GM18873 (cell line): ENCODE measurements around the gene TRIM10.

Experiments
- ATAC-seq: cut with Tn5 transposase; IDR thresholded peaks from one replicate; pipeline ENCODE4 v1.9.1; 2021; ENCODE audit warnings: mild to moderate bottlenecking, moderate library complexity, moderate number of reproducible peaks; ENCODE audit not compliant: unreplicated experiment, low FRiP score

Gene TRIM10

GRCh38 chr6:30160785-30161531 is at the start of gene TRIM10:
TSS of gene TRIM10 (minus strand) at chr6:30161211. CDS start at chr6:30160858, 353 bp downstream.
- ATAC-seq: no peak

- no peak for ATAC-seq
These were observed 46.7 kb upstream of the TRIM10 start for GRCh38 chr6:30207619-30208295.

GRCh38 chr6:30206799-30207618 is 46.0 kb upstream of the TRIM10 start:
- no peak for ATAC-seq

GRCh38 chr6:30206152-30206551 is 45.1 kb upstream of the TRIM10 start:
- ATAC-seq: no peak

- ATAC-seq: no peak
These were observed 43.1 kb upstream of the TRIM10 start for GRCh38 chr6:30204116-30204515.

- ATAC-seq: no peak
These were observed 41.4 kb upstream of the TRIM10 start for GRCh38 chr6:30202366-30202765.

GRCh38 chr6:30200551-30201281 is 39.7 kb upstream of the TRIM10 start:
- no peak for ATAC-seq

- ATAC-seq: no peak
These were observed 37.4 kb upstream of the TRIM10 start for GRCh38 chr6:30198166-30199084.

- ATAC-seq: no peak
These were observed 35.4 kb upstream of the TRIM10 start for GRCh38 chr6:30196376-30196775.

GRCh38 chr6:30195951-30196350 is 34.9 kb upstream of the TRIM10 start:
- no peak for ATAC-seq

- no peak for ATAC-seq
These were observed 34.0 kb upstream of the TRIM10 start for GRCh38 chr6:30194797-30195690.

GRCh38 chr6:30192076-30192475 is 31.1 kb upstream of the TRIM10 start:
- ATAC-seq: no peak

GRCh38 chr6:30188541-30188940 is 27.5 kb upstream of the TRIM10 start:
- ATAC-seq: no peak

- ATAC-seq: no peak
These were observed 25.0 kb upstream of the TRIM10 start for GRCh38 chr6:30185846-30186484.

GRCh38 chr6:30184417-30185031 is 23.5 kb upstream of the TRIM10 start:
- ATAC-seq: no peak

- no peak for ATAC-seq
These were observed 19.1 kb upstream of the TRIM10 start for GRCh38 chr6:30180145-30180544.

GRCh38 chr6:30178837-30179236 is 17.8 kb upstream of the TRIM10 start:
- ATAC-seq: no peak

- no peak for ATAC-seq
These were observed 14.8 kb upstream of the TRIM10 start for GRCh38 chr6:30175765-30176164.
